Measurements from ENCODE around the gene EDIL3. TPM values are rescaled to one million over a fixed set of nuclear protein-coding genes. Genes with fewer than 3 reads are reported as not detected.

Gene EDIL3
- total RNA-seq, 3 donors from 2014 or later = 4.3 to 7.2 (median 4.6) TPM

GRCh38 chr5:84255315-84255714, 129.4 kb downstream of the EDIL3 start:
- no peak for DNase-seq (ENCODE audit: low spot score in 2 of 2)
- TF ChIP-seq POLR2A (IDR thresholded peaks at IDR 0.05) (no peak), CTCF (IDR thresholded peaks at IDR 0.05) (no peak), POLR2AphosphoS5 (IDR thresholded peaks at IDR 0.05) (no peak)
- no peaks in the 10 kb centered on the region for H3K9me3 ChIP-seq
- H3K27me3 ChIP-seq = no peaks in the 10 kb centered on the region
- H3K4me3 ChIP-seq = no peak overlapping the region
- no peak overlapping the region for H3K27ac ChIP-seq
- H3K4me1 ChIP-seq = no peaks in the 10 kb centered on the region
- intact Hi-C loops (cut with DNase I; ENCODE audit: low total_unique reads) = no loop called here
- H3K36me3 ChIP-seq = no peaks in the 10 kb centered on the region

GRCh38 chr5:84253946-84254345, 130.7 kb downstream of the EDIL3 start:
- intact Hi-C loops (cut with DNase I; ENCODE audit: low total_unique reads) = no loop called here
- H3K9me3 ChIP-seq = no peaks in the 10 kb centered on the region
- no peak for DNase-seq (ENCODE audit: low spot score in 2 of 2)
- no peak overlapping the region for H3K27ac ChIP-seq
- no peaks in the 10 kb centered on the region for H3K27me3 ChIP-seq
- H3K4me1 ChIP-seq = no peaks in the 10 kb centered on the region
- TF ChIP-seq POLR2A (IDR thresholded peaks at IDR 0.05) (no peak), POLR2AphosphoS5 (IDR thresholded peaks at IDR 0.05) (no peak), CTCF (IDR thresholded peaks at IDR 0.05) (no peak)
- H3K36me3 ChIP-seq = no peaks in the 10 kb centered on the region
- H3K4me3 ChIP-seq = no peak overlapping the region

DNA sequence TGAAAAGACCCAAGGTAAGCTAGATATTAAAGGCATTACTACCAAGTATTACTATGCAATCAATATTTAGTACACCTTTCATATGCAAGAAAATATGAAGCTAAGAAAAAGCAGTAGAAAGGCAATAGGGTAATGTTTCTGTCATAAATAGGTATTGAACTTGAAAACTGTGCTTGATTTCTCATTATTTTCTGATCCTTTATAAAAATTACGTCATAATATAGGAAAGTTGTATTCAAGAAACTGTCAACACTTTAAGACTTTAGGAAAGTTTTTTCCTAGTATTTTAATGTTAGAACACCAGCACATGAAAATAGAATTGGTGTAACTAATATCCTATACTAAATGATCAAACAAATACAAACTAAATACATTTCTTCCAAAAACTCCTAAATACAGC, 133.2 kb downstream of the EDIL3 start:
- Histone ChIP-seq H3K4me1 (no peaks in the 10 kb centered on the region), H3K36me3 (no peaks in the 10 kb centered on the region), H3K9me3 (no peaks in the 10 kb centered on the region), H3K27me3 (no peaks in the 10 kb centered on the region), H3K4me3 (no peak overlapping the region), H3K27ac (no peak overlapping the region)
- intact Hi-C loops (cut with DNase I; ENCODE audit: low total_unique reads) = no loop called here
- DNase-seq (ENCODE audit: low spot score in 2 of 2) = no peak
- no peak for TF ChIP-seq POLR2AphosphoS5 (IDR thresholded peaks at IDR 0.05)
- TF ChIP-seq CTCF (IDR thresholded peaks at IDR 0.05) = no peak
- TF ChIP-seq POLR2A (IDR thresholded peaks at IDR 0.05) = no peak

DNA sequence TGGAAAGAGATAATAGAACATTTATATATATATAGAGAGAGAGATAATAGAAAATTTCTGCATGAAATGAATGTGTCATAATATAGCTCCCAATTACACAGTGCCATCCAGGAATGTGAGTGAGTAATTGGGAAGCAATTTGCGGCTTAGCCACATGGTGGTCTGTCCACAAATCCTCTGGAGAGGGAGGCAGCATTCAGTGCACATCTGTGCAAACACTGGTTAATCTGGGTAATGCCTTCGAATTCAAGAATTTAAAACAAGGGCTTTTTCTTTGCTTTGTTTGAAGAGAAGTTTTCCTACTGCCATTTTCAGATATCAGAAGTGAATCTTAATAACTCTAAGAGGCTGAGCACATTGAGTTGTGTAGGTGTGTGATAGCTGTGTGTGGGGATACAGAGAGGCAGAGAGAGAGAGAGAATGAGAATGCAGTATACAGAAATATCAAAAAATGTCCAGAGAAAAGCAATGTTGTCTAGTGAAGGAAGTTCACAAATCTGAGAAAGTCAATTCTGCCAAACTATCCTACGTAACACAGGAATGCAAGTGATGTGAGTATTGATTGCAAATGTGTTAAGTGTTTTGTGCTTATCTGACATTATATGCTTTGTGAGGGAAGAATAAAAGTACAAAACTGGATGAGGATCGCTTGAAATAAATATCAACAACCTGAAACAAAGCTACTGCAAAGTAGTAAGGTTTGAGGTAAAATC, 134.6 kb downstream of the EDIL3 start:
- intact Hi-C loops (cut with DNase I; ENCODE audit: low total_unique reads) = no loop called here
- H3K4me3 ChIP-seq = no peak overlapping the region
- no peaks in the 10 kb centered on the region for H3K36me3 ChIP-seq
- no peaks in the 10 kb centered on the region for H3K9me3 ChIP-seq
- H3K27ac ChIP-seq = no peak overlapping the region
- H3K4me1 ChIP-seq = no peaks in the 10 kb centered on the region
- DNase-seq (ENCODE audit: low spot score in 2 of 2) = no peak
- TF ChIP-seq CTCF (IDR thresholded peaks at IDR 0.05) = no peak
- TF ChIP-seq POLR2AphosphoS5 (IDR thresholded peaks at IDR 0.05) = no peak
- TF ChIP-seq POLR2A (IDR thresholded peaks at IDR 0.05) = no peak
- H3K27me3 ChIP-seq = no peaks in the 10 kb centered on the region

- no peak overlapping the region for H3K4me3 ChIP-seq
- no peaks in the 10 kb centered on the region for H3K36me3 ChIP-seq
- no peaks in the 10 kb centered on the region for H3K9me3 ChIP-seq
- H3K4me1 ChIP-seq = no peaks in the 10 kb centered on the region
- no peak overlapping the region for H3K27ac ChIP-seq
- H3K27me3 ChIP-seq = no peaks in the 10 kb centered on the region
- intact Hi-C loops (cut with DNase I; ENCODE audit: low total_unique reads) = no loop called here
- DNase-seq (ENCODE audit: low spot score in 2 of 2) = no peak
- TF ChIP-seq POLR2AphosphoS5 (IDR thresholded peaks at IDR 0.05) = no peak
- TF ChIP-seq POLR2A (IDR thresholded peaks at IDR 0.05) = no peak
- TF ChIP-seq CTCF (IDR thresholded peaks at IDR 0.05) = no peak
These were observed 136.7 kb downstream of the EDIL3 start for GRCh38 chr5:84248013-84248412.

All from breast epithelium (tissue), 4 donors.